Testis (tissue), 2 donors: ENCODE data around the gene FBH1.

ENCODE experiments used
- POLR2A ChIP-seq: fragments of 450-650 bp; IDR thresholded peaks from one replicate; pipeline ENCODE4 v1.6.1; 2017; ENCODE audit warnings: antibody characterized with exemption, mild to moderate bottlenecking, moderate library complexity
- TF ChIP-seq, protein P1 (sequence below), 3 experiments: fragments of 450-650 bp in 2 of 3; fragments of 200-600 bp in 1 of 3; sonication (generic) in 1 of 3; IDR thresholded peaks; one replicate each; pipeline ENCODE4 v1.5.1; 2016 to 2019; ENCODE audit warnings: antibody characterized with exemption in 3 of 3, mild to moderate bottlenecking in 2 of 3, moderate library complexity in 1 of 3

- TF ChIP-seq POLR2A, result no peak
- TF ChIP-seq, protein P1, sequence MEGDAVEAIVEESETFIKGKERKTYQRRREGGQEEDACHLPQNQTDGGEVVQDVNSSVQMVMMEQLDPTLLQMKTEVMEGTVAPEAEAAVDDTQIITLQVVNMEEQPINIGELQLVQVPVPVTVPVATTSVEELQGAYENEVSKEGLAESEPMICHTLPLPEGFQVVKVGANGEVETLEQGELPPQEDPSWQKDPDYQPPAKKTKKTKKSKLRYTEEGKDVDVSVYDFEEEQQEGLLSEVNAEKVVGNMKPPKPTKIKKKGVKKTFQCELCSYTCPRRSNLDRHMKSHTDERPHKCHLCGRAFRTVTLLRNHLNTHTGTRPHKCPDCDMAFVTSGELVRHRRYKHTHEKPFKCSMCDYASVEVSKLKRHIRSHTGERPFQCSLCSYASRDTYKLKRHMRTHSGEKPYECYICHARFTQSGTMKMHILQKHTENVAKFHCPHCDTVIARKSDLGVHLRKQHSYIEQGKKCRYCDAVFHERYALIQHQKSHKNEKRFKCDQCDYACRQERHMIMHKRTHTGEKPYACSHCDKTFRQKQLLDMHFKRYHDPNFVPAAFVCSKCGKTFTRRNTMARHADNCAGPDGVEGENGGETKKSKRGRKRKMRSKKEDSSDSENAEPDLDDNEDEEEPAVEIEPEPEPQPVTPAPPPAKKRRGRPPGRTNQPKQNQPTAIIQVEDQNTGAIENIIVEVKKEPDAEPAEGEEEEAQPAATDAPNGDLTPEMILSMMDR (IDR thresholded peaks at IDR 0.05), result no peak
Observed at GRCh38 chr10:5973069-5973468, 83.0 kb downstream of the FBH1 start.
